GM12878 (cell line): ENCODE measurements around the gene TMEM91. TPM values are rescaled to one million over a fixed set of nuclear protein-coding genes. Genes with fewer than 3 reads are reported as not detected.

Experiments used
- ATAC-seq: fragments of 200-7000 bp; cut with Tn5 transposase; 3 replicates; pipeline ENCODE4 v1.9.1; 2020; ENCODE audit warnings: mild to moderate bottlenecking, moderate library complexity
- BruUV-seq: library from RNA; stranded (reverse); fragments of 400-500 nt; replicated peaks from 2 replicates; lab custom pipeline; 2021; lab: Mats Ljungman, UMichigan
- CTCF ChIA-PET: fragments of 300-600 bp; sonication (Branson Sonifier 250); formaldehyde crosslinking; extraction: SDS; loops from one replicate; lab custom pipeline; 2021; ENCODE audit warnings: inconsistent platforms; lab: Yijun Ruan, JAX
- POLR2A ChIA-PET: fragments of 350-600 bp; formaldehyde crosslinking; extraction: SDS; loops from one replicate; lab custom pipeline; 2021; ENCODE audit warnings: inconsistent platforms; lab: Charles Lee
- RAD21 ChIA-PET: fragments of 300-600 bp; sonication (Branson Sonifier 250); formaldehyde crosslinking; loops from one replicate; lab custom pipeline; 2023; ENCODE audit warnings: antibody characterized with exemption; ENCODE audit not compliant: unreplicated experiment; lab: Charles Lee
- SMC1A ChIA-PET: fragments of 300-600 bp; sonication (Branson Sonifier 250); formaldehyde crosslinking; loops from one replicate; lab custom pipeline; 2023; ENCODE audit not compliant: unreplicated experiment, uncharacterized antibody; lab: Charles Lee
- DNase-seq: peaks from one replicate; pipeline ENCODE4 v3.0.0-alpha.2; 2011; ENCODE audit warnings: low read depth, low spot score
- FAIRE-seq: peaks from 3 replicates; lab custom pipeline; 2011; peaks lifted over from hg19 to GRCh38; lab: Jason Lieb, UNC
- H2AFZ ChIP-seq: 2 replicates; pipeline ENCODE4 v1.6.0; 2011; ENCODE audit warnings: low read depth, low read length, control low read depth; ENCODE audit not compliant: control insufficient read depth
- H3K27ac ChIP-seq: 2 replicates; pipeline ENCODE4 v1.5.1; 2011; ENCODE audit warnings: control low read depth; ENCODE audit not compliant: control insufficient read depth, insufficient read depth
- H3K27me3 ChIP-seq, 2 experiments: replicated peaks in 1 of 2; 2 replicates each; pipeline versions ENCODE4 v1.6.0 to v1.6.1; 2011; ENCODE audit warnings: low read length in 1 of 2; ENCODE audit not compliant: control insufficient read depth in 2 of 2, insufficient read depth in 2 of 2
- H3K36me3 ChIP-seq, 2 experiments: 2 replicates each; pipeline ENCODE4 v1.5.1; 2011; ENCODE audit warnings: low read length in 1 of 2; ENCODE audit not compliant: control insufficient read depth in 2 of 2, insufficient read depth in 2 of 2
- H3K4me1 ChIP-seq: 2 replicates; pipeline ENCODE4 v1.6.1; 2011; ENCODE audit warnings: mild to moderate bottlenecking, low read length, moderate library complexity, mixed read lengths; ENCODE audit not compliant: control insufficient read depth, insufficient read depth
- H3K4me2 ChIP-seq: 2 replicates; pipeline ENCODE4 v1.6.0; 2011; ENCODE audit warnings: control low read depth; ENCODE audit not compliant: control insufficient read depth, insufficient read depth
- H3K4me3 ChIP-seq: fragments of 200-600 bp; sonication (generic); 2 replicates; pipeline ENCODE4 v1.5.1; 2016
- H3K79me2 ChIP-seq: 2 replicates; pipeline ENCODE4 v1.6.0; 2011; ENCODE audit warnings: low read length; ENCODE audit not compliant: control insufficient read depth, insufficient read depth
- H3K9ac ChIP-seq: 2 replicates; pipeline ENCODE4 v1.8.0; 2011; ENCODE audit warnings: low read length, control low read depth, mixed read lengths; ENCODE audit not compliant: control insufficient read depth, insufficient read depth
- H3K9me3 ChIP-seq: replicated peaks from 3 replicates; pipeline ENCODE4 v1.5.1; 2011; ENCODE audit warnings: mild to moderate bottlenecking, low read length; ENCODE audit not compliant: control insufficient read depth, insufficient read depth
- H4K20me1 ChIP-seq: 2 replicates; pipeline ENCODE4 v1.6.0; 2011; ENCODE audit not compliant: control insufficient read depth, insufficient read depth
- CBFB ChIP-seq: IDR thresholded peaks from 2 replicates; pipeline ENCODE4 v1.6.1; 2016; ENCODE audit warnings: antibody characterized with exemption, low read depth
- ESRRA ChIP-seq: IDR thresholded peaks from 2 replicates; pipeline ENCODE4 v1.6.1; 2012; ENCODE audit warnings: mild to moderate bottlenecking, low read length, improper control_type of control experiment
- GABPA ChIP-seq: IDR thresholded peaks from 2 replicates; pipeline ENCODE4 v1.6.1; 2014; ENCODE audit warnings: antibody characterized with exemption, low read depth, mild to moderate bottlenecking, inconsistent platforms
- HDAC6 ChIP-seq: fragments of 200-600 bp; sonication (generic); IDR thresholded peaks from one replicate; pipeline ENCODE4 v1.8.0; 2017; ENCODE audit warnings: antibody characterized with exemption; ENCODE audit not compliant: unreplicated experiment
- JUND ChIP-seq: IDR thresholded peaks from 2 replicates; pipeline ENCODE4 v1.6.1; 2012; ENCODE audit warnings: low read depth, mild to moderate bottlenecking, low read length, improper control_type of control experiment, moderate library complexity
- MTA2 ChIP-seq: fragments of 450-650 bp; IDR thresholded peaks from 2 replicates; pipeline ENCODE4 v1.6.1; 2016; ENCODE audit warnings: low read depth, mild to moderate bottlenecking, moderate library complexity
- POLR2A ChIP-seq: IDR thresholded peaks from 2 replicates; pipeline ENCODE4 v1.6.1; 2011; ENCODE audit warnings: low read depth, mild to moderate bottlenecking, low read length
- SMAD5 ChIP-seq: IDR thresholded peaks from 2 replicates; pipeline ENCODE4 v1.6.1; 2016; ENCODE audit warnings: antibody characterized with exemption, low read depth
- SPI1 ChIP-seq: IDR thresholded peaks from 2 replicates; pipeline ENCODE4 v1.6.1; 2011; ENCODE audit warnings: low read depth, mild to moderate bottlenecking, low read length, moderate library complexity, borderline replicate concordance; ENCODE audit not compliant: insufficient read depth
- ZNF274 ChIP-seq: IDR thresholded peaks from one replicate; pipeline ENCODE4 v1.8.0; 2011; ENCODE audit not compliant: insufficient read length, insufficient read depth
- WGBS: methylation state at CpG from one replicate; pipeline ENCODE4 v1.1.6; 2016; ENCODE audit warnings: low lambda C conversion rate; ENCODE audit not compliant: insufficient replicate concordance, insufficient coverage; ENCODE audit errors: missing lambda C conversion rate; 5-methylcytosine and 5-hydroxymethylcytosine counted together
- in situ Hi-C: fragments of 300-500 bp; cut with MboI; formaldehyde crosslinking; loops from 9 replicates; pipeline ENCODE4 v1.14.3; 2018; ENCODE audit warnings: mixed read lengths
- intact Hi-C: fragments of 100-400 bp; cut with micrococcal nuclease; formaldehyde crosslinking; loops from one replicate; pipeline ENCODE4 v1.14.2; 2022; ENCODE audit not compliant: unreplicated experiment
- polyA plus RNA-seq, 11 experiments: library from polyadenylated mRNA; depleted of rRNA in 4 of 11; unstranded in 6 of 11; stranded (reverse) in 5 of 11; fragments of >200 nt; fragmentation: Nextera tagmentation in 4 of 11; fragmentation: Illumina TruSeq in 1 of 11; extraction: Ambion mirVana in 4 of 11; extraction: Trizol in 1 of 11; gene quantifications; 1 replicate in 1 of 11; 2 replicates in 10 of 11; pipeline versions ENCODE4 v1.2.1 to v1.2.3, GENCODE V29; 2011 to 2016; ENCODE audit warnings: inconsistent platforms in 2 of 11, missing spikeins in 2 of 11, low read depth in 1 of 11
- total RNA-seq, 4 experiments: library from RNA; depleted of rRNA in 3 of 4; stranded (reverse); fragments of >200 nt in 3 of 4; fragmentation: Illumina TruSeq in 1 of 4; extraction: Trizol in 1 of 4; gene quantifications; 2 replicates each; pipeline versions ENCODE4 v1.2.1 to v1.2.3, GENCODE V29; 2013 to 2021
- TF ChIP-seq, protein P1 (sequence below): fragments of 450-650 bp; IDR thresholded peaks from 2 replicates; pipeline ENCODE4 v1.6.1; 2016; ENCODE audit warnings: mild to moderate bottlenecking
- TF ChIP-seq, protein P2 (sequence below): IDR thresholded peaks from 2 replicates; pipeline ENCODE4 v1.6.1; 2011; ENCODE audit warnings: borderline replicate concordance, low read depth, mild to moderate bottlenecking, moderate library complexity, low read length; ENCODE audit not compliant: insufficient read depth, poor library complexity, severe bottlenecking

TMEM91 gene
- total and polyA plus RNA-seq, 10 of the 15 experiments (the other 5 are each of a cell fraction or from before 2014, with no cell fraction given), result 1.5 to 5.5 (median 2.7) TPM

DNA sequence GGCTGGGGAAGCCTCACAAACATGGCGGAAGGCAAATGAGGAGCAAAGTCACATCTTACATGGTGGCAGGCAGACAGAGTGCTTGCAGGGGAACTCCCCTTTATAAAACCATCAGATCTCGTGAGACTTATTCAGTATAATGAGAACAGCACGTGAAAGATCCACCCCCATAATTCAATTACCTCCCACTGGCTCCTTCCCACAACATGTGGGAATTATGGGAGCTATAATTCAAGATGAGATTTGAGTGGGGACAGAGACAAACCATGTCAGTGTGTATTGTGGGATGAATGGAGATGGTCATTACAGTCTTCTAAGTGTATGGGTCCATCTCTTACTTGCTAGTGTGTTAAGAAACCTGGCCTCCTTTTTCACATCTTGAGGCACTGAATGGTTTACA, 25.7 kb downstream of the TMEM91 start (continued):
- TF ChIP-seq, protein P1, sequence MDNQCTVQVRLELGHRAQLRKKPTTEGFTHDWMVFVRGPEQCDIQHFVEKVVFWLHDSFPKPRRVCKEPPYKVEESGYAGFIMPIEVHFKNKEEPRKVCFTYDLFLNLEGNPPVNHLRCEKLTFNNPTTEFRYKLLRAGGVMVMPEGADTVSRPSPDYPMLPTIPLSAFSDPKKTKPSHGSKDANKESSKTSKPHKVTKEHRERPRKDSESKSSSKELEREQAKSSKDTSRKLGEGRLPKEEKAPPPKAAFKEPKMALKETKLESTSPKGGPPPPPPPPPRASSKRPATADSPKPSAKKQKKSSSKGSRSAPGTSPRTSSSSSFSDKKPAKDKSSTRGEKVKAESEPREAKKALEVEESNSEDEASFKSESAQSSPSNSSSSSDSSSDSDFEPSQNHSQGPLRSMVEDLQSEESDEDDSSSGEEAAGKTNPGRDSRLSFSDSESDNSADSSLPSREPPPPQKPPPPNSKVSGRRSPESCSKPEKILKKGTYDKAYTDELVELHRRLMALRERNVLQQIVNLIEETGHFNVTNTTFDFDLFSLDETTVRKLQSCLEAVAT, result no peak
- TF ChIP-seq ESRRA, result no peak
- TF ChIP-seq POLR2A, result no peak

DNA sequence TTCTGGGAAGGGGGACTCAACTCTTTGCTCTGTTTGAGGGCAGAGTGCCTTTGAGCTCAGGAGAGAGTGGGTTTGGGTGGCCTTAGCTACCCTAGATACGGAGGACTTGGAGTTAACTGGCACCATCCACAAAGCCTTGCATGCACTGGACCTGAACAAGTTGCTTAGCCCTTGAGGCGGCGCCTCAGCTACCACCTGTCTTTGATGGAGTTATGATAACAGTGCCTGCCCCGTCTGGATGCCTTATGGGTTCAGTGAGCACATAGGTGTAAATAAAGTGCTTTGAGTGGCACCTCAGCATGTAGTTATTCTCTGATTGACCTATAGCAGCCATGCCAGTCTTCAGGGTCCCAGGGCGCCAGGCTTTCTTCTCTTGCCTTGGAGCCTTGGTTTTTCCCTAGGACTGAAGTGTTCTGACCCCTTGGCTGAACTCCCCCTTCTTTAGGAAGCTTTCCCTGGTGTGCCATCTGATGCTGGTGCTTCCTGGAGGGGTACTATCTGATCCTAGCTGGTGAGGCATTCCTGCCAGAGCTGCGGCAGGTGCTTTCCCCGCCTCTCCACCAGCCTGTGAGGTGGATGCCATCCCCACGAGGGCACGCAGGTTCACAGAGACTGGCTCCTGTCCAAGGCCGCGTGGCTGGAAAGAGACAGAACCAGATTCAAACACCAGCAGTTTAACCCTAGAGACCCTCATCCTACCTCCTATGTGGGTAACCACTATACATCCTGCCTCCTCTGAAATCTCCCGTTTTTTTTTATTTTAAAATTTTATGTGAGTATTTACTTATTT, 27.0 kb downstream of the TMEM91 start:
- in situ Hi-C loops (no loop called here), intact Hi-C loops (no loop called here)
- TF ChIP-seq GABPA (no peak), HDAC6 (no peak), JUND (no peak), CBFB (no peak), SMAD5 (no peak), SPI1 (no peak), MTA2 (no peak), ZNF274 (no peak)
- TF ChIP-seq, protein P2, sequence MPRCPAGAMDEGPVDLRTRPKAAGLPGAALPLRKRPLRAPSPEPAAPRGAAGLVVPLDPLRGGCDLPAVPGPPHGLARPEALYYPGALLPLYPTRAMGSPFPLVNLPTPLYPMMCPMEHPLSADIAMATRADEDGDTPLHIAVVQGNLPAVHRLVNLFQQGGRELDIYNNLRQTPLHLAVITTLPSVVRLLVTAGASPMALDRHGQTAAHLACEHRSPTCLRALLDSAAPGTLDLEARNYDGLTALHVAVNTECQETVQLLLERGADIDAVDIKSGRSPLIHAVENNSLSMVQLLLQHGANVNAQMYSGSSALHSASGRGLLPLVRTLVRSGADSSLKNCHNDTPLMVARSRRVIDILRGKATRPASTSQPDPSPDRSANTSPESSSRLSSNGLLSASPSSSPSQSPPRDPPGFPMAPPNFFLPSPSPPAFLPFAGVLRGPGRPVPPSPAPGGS, result no peak
- no peak overlapping the region for H3K4me2 ChIP-seq
- no peak overlapping the region for H3K27ac ChIP-seq
- FAIRE-seq (no peak), ATAC-seq (no peak), DNase-seq (no peak)
- H3K9ac ChIP-seq, result no peak overlapping the region
- CTCF ChIA-PET, result no interaction called here
- peaks cover 15% of the 10 kb centered on the region for H3K79me2 ChIP-seq
- SMC1A ChIA-PET, result no interaction called here
- no peaks in the 10 kb centered on the region for H4K20me1 ChIP-seq
- no peaks in the 10 kb centered on the region for H3K27me3 ChIP-seq
- RAD21 ChIA-PET, result no interaction called here
- peaks cover under 1% of the 10 kb centered on the region for H3K4me1 ChIP-seq
- BruUV-seq, result no TSS peak
- no peaks in the 10 kb centered on the region; a peak in 1 of 4 replicates for H3K36me3 ChIP-seq
- H2AFZ ChIP-seq, result no peak overlapping the region
- no peak overlapping the region for H3K4me3 ChIP-seq
- no peaks in the 10 kb centered on the region for H3K9me3 ChIP-seq
- POLR2A ChIA-PET, result no interaction called here
- 70% methylated on average over 12 of the region's 12 CpGs for WGBS
